Neuronal stem cell (in vitro differentiated cells): ENCODE results near the gene NXF1.

ENCODE experiments used
- DNase-seq: peaks from one replicate; pipeline ENCODE4 v3.0.0-alpha.2; 2013; ENCODE audit warnings: low spot score
- H2AFZ ChIP-seq: one replicate; pipeline ENCODE4 v1.6.1; 2013; ENCODE audit warnings: mild to moderate bottlenecking, low read length, inconsistent platforms
- H2AK5ac ChIP-seq: 2 replicates; pipeline ENCODE4 v1.6.1; 2013; ENCODE audit warnings: low read depth, mild to moderate bottlenecking, inconsistent platforms, low read length, moderate library complexity, mixed read lengths
- H2BK120ac ChIP-seq: 2 replicates; pipeline ENCODE4 v1.6.1; 2013; ENCODE audit warnings: low read depth, mild to moderate bottlenecking, inconsistent platforms, low read length, moderate library complexity, mixed read lengths
- H2BK12ac ChIP-seq: one replicate; pipeline ENCODE4 v1.6.1; 2013; ENCODE audit warnings: low read length, inconsistent platforms
- H2BK15ac ChIP-seq: 2 replicates; pipeline ENCODE4 v1.6.1; 2013; ENCODE audit warnings: mild to moderate bottlenecking, low read length, inconsistent platforms, mixed read lengths
- H2BK5ac ChIP-seq: one replicate; pipeline ENCODE4 v1.6.1; 2013; ENCODE audit warnings: inconsistent platforms, mild to moderate bottlenecking, low read length, moderate library complexity
- H3K14ac ChIP-seq: one replicate; pipeline ENCODE4 v1.6.1; 2013; ENCODE audit warnings: low read length, inconsistent platforms
- H3K18ac ChIP-seq: 2 replicates; pipeline ENCODE4 v1.6.1; 2013; ENCODE audit warnings: low read length, inconsistent platforms
- H3K23ac ChIP-seq: 2 replicates; pipeline ENCODE4 v1.6.1; 2013; ENCODE audit warnings: low read depth, mild to moderate bottlenecking, mixed read lengths, low read length, inconsistent platforms; ENCODE audit not compliant: poor library complexity
- H3K27ac ChIP-seq: replicated peaks from 3 replicates; pipeline ENCODE4 v1.5.1; 2013; ENCODE audit warnings: low read length, inconsistent platforms
- H3K27me3 ChIP-seq, 3 experiments: 2 replicates each; pipeline ENCODE4 v1.6.1; 2013; ENCODE audit warnings: low read length in 3 of 3, mild to moderate bottlenecking in 2 of 3, inconsistent platforms in 1 of 3, low read depth in 1 of 3, mixed read lengths in 1 of 3, moderate library complexity in 1 of 3; ENCODE audit not compliant: control insufficient read depth in 3 of 3, insufficient read depth in 3 of 3
- H3K36me3 ChIP-seq, 2 donors: replicated peaks in 1 of 2; 2 replicates each; pipeline ENCODE4 v1.6.1; 2013; ENCODE audit warnings: low read length in 2 of 2; ENCODE audit not compliant: control insufficient read depth in 2 of 2, insufficient read depth in 2 of 2
- H3K4ac ChIP-seq: 2 replicates; pipeline ENCODE4 v1.6.1; 2013; ENCODE audit warnings: inconsistent platforms, mild to moderate bottlenecking, low read length, moderate library complexity
- H3K4me1 ChIP-seq, 2 donors: 1 replicate in 1 of 2; 2 replicates in 1 of 2; pipeline ENCODE4 v1.6.1; 2013; ENCODE audit warnings: low read length in 2 of 2, low read depth in 1 of 2; ENCODE audit not compliant: control insufficient read depth in 2 of 2, insufficient read depth in 1 of 2
- H3K4me2 ChIP-seq: one replicate; pipeline ENCODE4 v1.6.1; 2013; ENCODE audit warnings: mild to moderate bottlenecking, low read length, inconsistent platforms; ENCODE audit not compliant: insufficient read depth, poor library complexity, severe bottlenecking
- H3K4me3 ChIP-seq, 2 donors: 2 replicates each; pipeline ENCODE4 v1.5.1; 2013; ENCODE audit warnings: low read length in 2 of 2, mild to moderate bottlenecking in 2 of 2, inconsistent platforms in 1 of 2, moderate library complexity in 1 of 2
- H3K79me1 ChIP-seq: one replicate; pipeline ENCODE4 v1.6.1; 2013; ENCODE audit warnings: low read depth, mild to moderate bottlenecking, inconsistent platforms, low read length, moderate library complexity
- H3K9ac ChIP-seq: one replicate; pipeline ENCODE4 v1.6.1; 2013; ENCODE audit warnings: mild to moderate bottlenecking, low read depth, low read length, inconsistent platforms; ENCODE audit not compliant: poor library complexity
- H3K9me3 ChIP-seq, 2 donors: replicated peaks in 1 of 2; 2 replicates each; pipeline versions ENCODE3 to v1.6.1; 2013; ENCODE audit warnings: low read length in 2 of 2, mild to moderate bottlenecking in 2 of 2, inconsistent platforms in 1 of 2, low read depth in 1 of 2, mixed read lengths in 1 of 2, moderate library complexity in 1 of 2; ENCODE audit not compliant: control insufficient read depth in 2 of 2, insufficient read depth in 1 of 2
- H4K8ac ChIP-seq: one replicate; pipeline ENCODE4 v1.6.1; 2013; ENCODE audit warnings: low read depth, mild to moderate bottlenecking, inconsistent platforms, low read length, moderate library complexity
- H4K91ac ChIP-seq: one replicate; pipeline ENCODE4 v1.6.1; 2013; ENCODE audit warnings: low read length, low read depth, mild to moderate bottlenecking, inconsistent platforms; ENCODE audit not compliant: poor library complexity
- WGBS, 2 donors: extraction: QIAGEN DNeasy Blood & Tissue Kit; methylation state at CpG; one replicate each; pipeline ENCODE4 v1.1.7; 2013; ENCODE audit warnings: missing lambda C conversion rate in 2 of 2, mixed read lengths in 1 of 2; ENCODE audit not compliant: insufficient read length in 2 of 2, insufficient replicate concordance in 1 of 2; ENCODE audit errors: extremely low coverage in 2 of 2; 5-methylcytosine and 5-hydroxymethylcytosine counted together

NXF1 gene

DNA sequence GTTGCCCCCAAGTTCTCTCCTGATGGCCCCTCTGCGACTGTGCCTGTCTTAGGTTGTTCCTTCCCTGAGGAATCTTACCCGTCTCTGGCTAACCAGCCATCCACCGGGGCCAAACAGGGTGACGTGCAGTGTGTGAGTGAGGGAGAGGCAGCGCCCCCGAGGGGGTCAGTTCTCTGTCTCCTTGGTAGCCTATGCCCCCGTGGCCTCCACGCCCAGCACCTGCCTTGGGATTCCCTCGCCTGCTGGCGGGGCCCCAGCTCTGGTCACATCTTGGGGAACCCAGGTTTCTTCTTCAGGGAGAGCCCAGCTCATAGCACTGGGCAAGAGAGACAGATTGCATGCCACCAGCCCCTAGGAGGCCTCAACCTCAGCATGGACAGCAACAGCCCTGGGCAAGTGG, 5.8 kb downstream of the NXF1 start:
- no peak overlapping the region for H2AK5ac ChIP-seq
- no peak overlapping the region for H2BK12ac ChIP-seq
- no peak overlapping the region for H2BK120ac ChIP-seq
- peaks cover 3 to 6% of the 10 kb centered on the region in 2 donors for H3K4me1 ChIP-seq
- no peaks in the 10 kb centered on the region for H3K9me3 ChIP-seq
- H3K79me1 ChIP-seq: no peaks in the 10 kb centered on the region
- no peak overlapping the region for H2AFZ ChIP-seq
- H3K4me3 ChIP-seq: no peak overlapping the region
- H3K14ac ChIP-seq: no peak overlapping the region
- H2BK15ac ChIP-seq: no peak overlapping the region
- H3K36me3 ChIP-seq: peaks cover 55 to 95% of the 10 kb centered on the region in 2 donors
- H3K18ac ChIP-seq: no peak overlapping the region
- no CpG with 5 or more reads among the region's 10 CpGs for WGBS, 2 donors
- H3K23ac ChIP-seq: no peak overlapping the region
- no peak overlapping the region for H4K8ac ChIP-seq
- H3K4ac ChIP-seq: no peak overlapping the region
- H2BK5ac ChIP-seq: no peak overlapping the region
- no peaks in the 10 kb centered on the region for H3K27me3 ChIP-seq
- no peak overlapping the region for H3K4me2 ChIP-seq
- H4K91ac ChIP-seq: no peak overlapping the region
- no peak for DNase-seq
- no peak overlapping the region for H3K27ac ChIP-seq
- H3K9ac ChIP-seq: no peak overlapping the region

DNA sequence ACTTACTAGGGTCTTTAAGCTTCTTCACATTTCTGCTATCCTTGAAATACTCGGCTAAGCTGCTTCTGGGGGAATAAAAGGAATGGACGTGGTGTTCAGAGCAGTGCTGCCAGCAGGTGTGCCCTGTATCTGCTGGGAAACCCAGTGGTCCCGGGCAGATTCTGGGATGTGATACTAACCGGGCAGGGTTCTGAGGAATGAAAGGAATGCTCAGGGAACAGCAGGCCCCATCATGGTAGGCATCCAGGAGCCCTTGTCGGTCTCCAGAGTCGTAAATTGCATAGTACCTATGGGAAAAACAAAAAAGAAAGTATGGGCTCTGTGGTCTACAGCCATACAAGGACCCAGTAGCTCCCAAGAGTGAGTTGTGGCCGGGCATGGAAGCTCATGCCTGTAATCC, 9.0 kb downstream of the NXF1 start:
- Histone ChIP-seq H3K4me3 (no peak overlapping the region), H3K36me3 (peaks cover 50 to 96% of the 10 kb centered on the region in 2 donors), H3K27me3 (no peaks in the 10 kb centered on the region), H4K8ac (no peak overlapping the region), H3K79me1 (peaks cover 2% of the 10 kb centered on the region), H3K9ac (no peak overlapping the region), H2BK5ac (no peak overlapping the region), H3K9me3 (no peaks in the 10 kb centered on the region), H4K91ac (no peak overlapping the region), H2BK120ac (no peak overlapping the region), H3K4ac (no peak overlapping the region), H3K4me1 (peaks cover 4% of the 10 kb centered on the region in 2 donors), H3K4me2 (no peak overlapping the region), H3K14ac (no peak overlapping the region), H2BK15ac (no peak overlapping the region), H3K27ac (no peak overlapping the region), H2AFZ (no peak overlapping the region), H3K23ac (no peak overlapping the region), H2AK5ac (no peak overlapping the region), H3K18ac (no peak overlapping the region), H2BK12ac (no peak overlapping the region)
- no CpG with 5 or more reads among the region's 7 CpGs for WGBS, 2 donors
- no peak for DNase-seq

DNA sequence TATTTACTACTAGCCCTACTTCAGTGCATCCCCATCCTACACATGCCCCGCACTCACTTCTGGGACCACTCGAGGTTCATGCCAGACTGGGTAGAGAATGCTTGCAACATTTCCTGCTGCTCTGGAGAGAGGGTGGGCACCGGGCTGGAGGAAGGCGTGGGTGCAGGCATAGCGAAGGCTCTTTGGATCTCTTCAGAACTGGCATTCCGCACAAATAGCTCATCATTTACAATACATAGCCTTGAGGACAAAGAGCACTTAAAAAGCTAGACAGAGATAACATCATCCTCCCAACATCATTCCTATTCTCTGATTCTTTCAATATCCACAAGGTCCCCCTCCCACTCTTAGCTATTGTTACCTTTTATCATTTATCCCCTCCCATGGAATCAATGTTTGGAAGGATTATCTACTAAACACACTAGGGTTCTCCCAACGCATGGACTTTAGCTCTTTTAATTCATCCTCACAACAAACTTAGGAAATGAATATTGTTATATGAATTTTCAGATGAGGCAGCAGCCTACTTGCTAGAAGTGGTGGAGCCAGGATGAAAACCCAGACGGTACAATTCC, 11.0 kb downstream of the NXF1 start:
- Histone ChIP-seq H2AK5ac (no peak overlapping the region), H2BK12ac (no peak overlapping the region), H3K27ac (no peak overlapping the region), H2BK15ac (no peak overlapping the region), H3K4me2 (no peak overlapping the region), H3K4me3 (no peak overlapping the region), H4K91ac (no peak overlapping the region), H2BK5ac (no peak overlapping the region), H3K79me1 (peaks cover 4% of the 10 kb centered on the region), H3K18ac (no peak overlapping the region), H3K27me3 (no peaks in the 10 kb centered on the region), H4K8ac (no peak overlapping the region), H3K9me3 (no peaks in the 10 kb centered on the region), H3K4me1 (peaks cover 5 to 7% of the 10 kb centered on the region in 2 donors), H2AFZ (no peak overlapping the region), H3K23ac (no peak overlapping the region), H3K14ac (no peak overlapping the region), H2BK120ac (no peak overlapping the region), H3K9ac (no peak overlapping the region), H3K4ac (no peak overlapping the region), H3K36me3 (peaks cover 44 to 95% of the 10 kb centered on the region in 2 donors)
- no CpG with 5 or more reads among the region's 8 CpGs for WGBS, 2 donors
- no peak for DNase-seq

DNA sequence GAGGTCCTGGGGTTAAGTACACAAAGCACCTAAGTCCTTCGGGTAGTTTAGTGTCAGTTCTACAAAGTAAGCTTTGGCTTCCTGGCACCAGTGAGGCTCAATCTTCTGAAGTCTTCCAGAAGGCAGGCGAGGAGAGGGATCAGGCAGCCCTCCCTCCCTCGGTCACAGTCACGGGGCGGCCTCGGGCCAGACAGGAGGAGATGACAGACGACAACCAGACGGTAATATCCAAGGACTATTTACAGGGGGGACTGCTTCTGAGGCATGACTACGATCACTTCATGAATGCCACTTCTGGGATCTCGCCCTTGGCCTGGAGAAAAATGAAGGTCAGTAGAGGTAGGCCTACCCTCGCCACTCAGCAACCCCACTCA, 13.1 kb downstream of the NXF1 start:
- H3K79me1 ChIP-seq: peaks cover 4% of the 10 kb centered on the region
- no peak overlapping the region for H3K18ac ChIP-seq
- no peak overlapping the region for H4K8ac ChIP-seq
- no peak overlapping the region for H2BK120ac ChIP-seq
- WGBS, 2 donors: no CpG with 5 or more reads among the region's 11 CpGs
- H3K9me3 ChIP-seq: no peaks in the 10 kb centered on the region
- peak overlapping the region; percentile 17 for H3K9ac ChIP-seq
- H2AK5ac ChIP-seq: peak overlapping the region; percentile 28
- no peaks in the 10 kb centered on the region for H3K27me3 ChIP-seq
- peaks cover 5 to 10% of the 10 kb centered on the region in 2 donors for H3K4me1 ChIP-seq
- DNase-seq: no peak
- H4K91ac ChIP-seq: no peak overlapping the region
- H3K23ac ChIP-seq: peak overlapping the region; percentile 68
- no peak overlapping the region for H2BK15ac ChIP-seq
- no peak overlapping the region for H3K4ac ChIP-seq
- no peak overlapping the region for H2BK5ac ChIP-seq
- peak overlapping the region in 1 of 2 donors; percentile 91 for H3K4me3 ChIP-seq
- no peak overlapping the region for H3K4me2 ChIP-seq
- H2AFZ ChIP-seq: peak overlapping the region; percentile 88
- no peak overlapping the region for H3K14ac ChIP-seq
- H2BK12ac ChIP-seq: no peak overlapping the region
- peak overlapping the region; percentile 25 for H3K27ac ChIP-seq
- H3K36me3 ChIP-seq: peaks cover 37 to 89% of the 10 kb centered on the region in 2 donors
